H7 (cell line): Measurements from ENCODE around the gene RNF166. TPM values are rescaled to one million over a fixed set of nuclear protein-coding genes. Genes with fewer than 3 reads are reported as not detected.

Experiments
- DNase-seq: peaks from one replicate; pipeline ENCODE4 v3.0.0; 2012
- H3K27me3 ChIP-seq: 2 replicates; pipeline ENCODE4 v1.6.0; 2011; ENCODE audit warnings: mild to moderate bottlenecking, low read length; ENCODE audit not compliant: control insufficient read depth, insufficient read depth
- H3K36me3 ChIP-seq: replicated peaks from 2 replicates; pipeline ENCODE4 v1.5.1; 2011; ENCODE audit warnings: low read length; ENCODE audit not compliant: control insufficient read depth, insufficient read depth
- H3K4me3 ChIP-seq: 2 replicates; pipeline ENCODE4 v1.5.1; 2011; ENCODE audit warnings: low read depth, mild to moderate bottlenecking, control low read depth, low read length, moderate library complexity; ENCODE audit not compliant: insufficient read depth
- total RNA-seq: library from RNA; depleted of rRNA; stranded (reverse); fragments of >200 nt; shearing (Covaris generic); gene quantifications from 2 replicates; pipeline ENCODE4 v1.2.3, GENCODE V29; 2014

RNF166 gene
- total RNA-seq, 1 experiment from 2014 or later: 45.3 TPM

DNA sequence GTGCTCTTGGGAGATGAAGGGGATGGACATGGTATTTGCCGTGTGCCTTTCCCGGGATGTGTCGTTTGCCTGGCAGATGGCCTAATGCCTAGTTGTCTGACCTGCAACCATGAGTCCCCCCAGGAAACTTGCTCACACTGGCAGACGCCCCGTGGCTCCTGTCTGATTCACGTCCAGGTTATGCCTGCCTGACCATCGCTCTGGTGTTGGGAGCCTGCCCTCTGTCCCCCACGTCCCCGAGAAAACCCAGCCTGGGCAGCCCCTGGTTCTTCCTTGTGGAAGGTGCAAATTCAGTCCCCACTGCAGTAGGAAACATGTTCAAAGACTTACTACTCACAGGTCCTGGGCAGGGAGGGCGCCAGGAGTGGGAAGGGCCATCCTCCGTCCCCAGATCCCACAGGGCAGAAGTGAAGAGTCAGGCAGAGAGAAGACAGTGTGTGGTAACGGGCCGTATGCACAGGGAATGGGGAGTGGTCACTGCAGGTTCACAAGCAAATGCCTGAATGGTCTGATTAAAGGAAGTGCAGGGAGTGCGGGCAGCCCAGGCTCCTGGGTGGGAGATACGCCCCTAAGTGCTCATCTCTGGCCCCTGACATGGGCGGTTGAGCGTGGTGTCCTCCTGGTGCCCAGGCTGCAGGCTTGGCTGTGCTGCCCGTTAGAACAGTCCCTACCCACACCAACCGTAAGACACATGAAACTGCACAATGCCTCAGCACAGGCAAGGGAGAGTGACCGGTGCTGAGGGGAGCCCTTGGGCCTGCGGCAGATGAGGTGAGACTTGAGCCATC is 15.7 kb downstream of the RNF166 start:
- Histone ChIP-seq H3K27me3 (peaks cover 20% of the 10 kb centered on the region), H3K36me3 (no peaks in the 10 kb centered on the region), H3K4me3 (no peak overlapping the region)
- no peak for DNase-seq

DNA sequence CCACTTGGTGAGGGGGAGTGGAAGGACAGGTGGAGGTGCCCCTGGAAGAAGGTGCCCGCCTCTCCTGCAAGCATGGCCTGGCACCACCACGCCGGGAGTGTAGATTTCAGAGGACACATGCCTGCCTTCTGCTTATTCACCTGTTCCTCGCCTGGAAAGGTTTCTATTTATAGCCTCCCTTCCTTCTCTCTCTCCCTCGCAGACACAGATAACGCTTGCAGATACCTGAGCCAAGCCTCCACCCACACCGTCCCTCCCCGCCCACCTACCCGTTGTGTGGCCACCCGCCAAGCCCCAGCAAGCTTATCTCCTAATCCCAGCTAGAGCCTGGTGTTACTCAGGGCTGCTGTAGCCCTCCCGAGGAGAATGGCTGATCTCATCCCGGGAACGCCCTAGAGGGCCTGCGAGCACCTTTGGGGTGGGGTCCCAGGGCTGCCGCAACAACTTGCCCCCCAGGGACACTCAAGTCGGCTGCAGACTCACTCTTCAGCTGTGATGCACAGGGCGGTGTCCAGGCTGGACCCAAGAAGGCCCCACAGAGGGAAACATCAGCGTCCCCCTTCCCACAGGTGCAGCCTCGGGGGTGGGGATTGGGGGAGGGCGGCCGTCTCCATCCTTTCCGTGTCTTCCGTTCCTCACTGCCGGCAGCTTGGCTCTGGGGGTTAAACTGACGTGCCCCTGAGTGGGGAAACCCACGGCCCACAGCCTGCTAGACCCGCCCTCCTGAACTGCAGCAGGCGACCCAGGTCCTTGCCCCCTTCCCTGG is 18.0 kb downstream of the RNF166 start:
- no peak overlapping the region for H3K4me3 ChIP-seq
- DNase-seq: peak; percentile 86

DNA sequence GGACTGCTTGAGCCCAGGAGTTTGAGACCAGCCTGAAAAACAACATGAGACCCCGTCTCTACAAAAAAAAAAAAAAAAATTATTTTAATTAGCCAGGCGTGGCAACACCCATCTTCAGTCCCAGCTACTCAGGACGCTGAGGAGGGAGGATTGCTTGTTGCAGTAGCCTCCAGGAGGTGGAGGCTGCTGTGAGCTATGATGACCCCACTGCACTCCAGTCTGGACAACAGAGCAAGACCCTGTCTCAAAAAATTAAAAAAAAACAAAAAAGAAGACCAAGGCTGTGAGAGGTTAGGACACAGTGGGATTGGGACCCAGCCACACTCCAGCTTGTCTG is 18.6 kb downstream of the RNF166 start:
- no peak for DNase-seq
- H3K36me3 ChIP-seq: no peaks in the 10 kb centered on the region
- H3K4me3 ChIP-seq: no peak overlapping the region
- peaks cover 28% of the 10 kb centered on the region for H3K27me3 ChIP-seq

More for the DNA sequence above, 18.0 kb downstream of the RNF166 start:
- peaks cover 28% of the 10 kb centered on the region for H3K27me3 ChIP-seq
- no peaks in the 10 kb centered on the region for H3K36me3 ChIP-seq

DNA sequence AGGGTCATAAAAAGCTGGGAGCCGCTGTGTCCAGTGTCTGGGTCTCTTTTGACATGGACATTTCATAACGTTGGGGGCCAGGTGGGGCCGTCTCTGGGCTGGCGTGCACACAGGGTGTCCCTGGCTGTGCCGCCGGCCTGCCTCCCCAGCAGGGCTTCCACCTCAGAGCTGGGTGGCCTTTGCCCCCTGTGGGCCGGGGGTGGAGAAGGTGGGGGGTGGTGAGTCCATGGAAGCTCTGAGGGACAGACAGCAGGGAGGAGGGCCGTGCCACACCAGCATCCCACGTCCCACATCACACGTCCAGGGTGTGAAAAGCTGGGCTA is 19.0 kb downstream of the RNF166 start:
- no peak overlapping the region for H3K4me3 ChIP-seq
- H3K27me3 ChIP-seq: peaks cover 28% of the 10 kb centered on the region
- no peaks in the 10 kb centered on the region for H3K36me3 ChIP-seq

DNA sequence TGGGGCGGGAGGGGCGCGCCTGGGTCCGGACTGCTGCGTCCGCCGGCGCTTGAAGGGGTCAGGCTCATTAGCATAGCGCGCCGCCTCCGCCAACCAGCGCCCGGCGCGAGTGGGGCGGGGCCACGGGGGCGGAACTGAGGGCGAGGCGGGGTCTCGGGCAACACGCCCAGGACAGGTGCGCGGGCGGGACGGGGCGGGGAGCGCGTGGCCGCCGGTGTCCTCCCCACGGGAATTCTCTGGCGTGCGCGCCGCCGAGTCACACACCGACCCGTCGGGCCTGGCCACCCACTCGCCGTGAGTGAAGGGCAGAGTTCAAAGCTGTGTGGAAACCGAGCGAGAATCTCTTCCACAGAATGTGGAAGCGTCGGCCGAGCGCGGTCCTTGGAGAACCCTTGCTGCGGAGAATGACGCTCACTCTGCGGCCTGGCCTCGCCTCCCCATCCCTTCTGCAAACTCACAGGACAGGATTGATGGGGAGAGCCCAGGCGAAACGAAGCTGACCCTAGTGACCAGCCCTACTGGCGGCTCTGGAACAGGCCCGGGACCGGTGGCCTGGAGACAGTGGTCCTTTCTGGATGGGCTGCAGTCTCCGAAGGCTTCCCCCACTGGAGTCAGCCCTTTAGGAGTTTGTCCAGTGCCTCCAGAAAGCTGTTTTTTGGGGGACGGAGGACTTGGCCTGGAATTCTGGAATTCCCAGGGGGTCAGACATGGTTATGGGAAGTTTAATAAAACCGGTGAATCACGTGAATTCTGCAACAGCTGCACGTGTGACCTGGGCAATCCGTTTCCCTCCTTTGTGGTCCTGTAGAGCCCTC is 19.6 kb downstream of the RNF166 start, which contains the start of gene SNAI3:
Gene SNAI3 (minus strand): TSS at position 69 of the 815 bp plus-strand sequence. CDS start 101 bp downstream, outside the sequence.
- peak within 1 kb of the TSS; percentile 63 for H3K4me3 ChIP-seq
- H3K27me3 ChIP-seq: peaks cover 28% of the 10 kb centered on the region
- no peaks in the 10 kb centered on the region for H3K36me3 ChIP-seq
- peak; percentile 100 for DNase-seq

More for the DNA sequence above, 19.0 kb downstream of the RNF166 start:
- DNase-seq: no peak

DNA sequence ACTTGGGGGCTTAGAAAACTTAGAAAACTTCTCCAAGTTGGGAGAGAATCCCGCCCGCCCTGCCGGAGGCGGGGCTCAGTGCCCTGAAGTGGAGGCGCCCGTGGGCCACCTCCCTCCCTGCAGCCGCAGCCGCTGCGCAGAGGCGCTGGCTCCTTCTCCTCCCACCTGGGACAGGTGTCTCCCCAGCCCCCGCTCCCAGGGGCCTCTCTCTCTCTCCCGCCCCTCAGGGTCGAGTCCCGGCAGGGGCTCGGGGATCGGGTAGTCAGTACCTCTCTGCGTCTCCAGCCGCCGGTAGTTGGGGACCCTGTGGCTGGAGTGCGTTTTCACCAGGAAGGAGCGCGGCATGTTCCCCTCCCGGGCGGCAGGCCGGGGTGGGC is 20.2 kb downstream of the RNF166 start:
- Histone ChIP-seq H3K27me3 (peaks cover 28% of the 10 kb centered on the region), H3K36me3 (no peaks in the 10 kb centered on the region), H3K4me3 (peak overlapping the region; percentile 63)
- no peak for DNase-seq

DNA sequence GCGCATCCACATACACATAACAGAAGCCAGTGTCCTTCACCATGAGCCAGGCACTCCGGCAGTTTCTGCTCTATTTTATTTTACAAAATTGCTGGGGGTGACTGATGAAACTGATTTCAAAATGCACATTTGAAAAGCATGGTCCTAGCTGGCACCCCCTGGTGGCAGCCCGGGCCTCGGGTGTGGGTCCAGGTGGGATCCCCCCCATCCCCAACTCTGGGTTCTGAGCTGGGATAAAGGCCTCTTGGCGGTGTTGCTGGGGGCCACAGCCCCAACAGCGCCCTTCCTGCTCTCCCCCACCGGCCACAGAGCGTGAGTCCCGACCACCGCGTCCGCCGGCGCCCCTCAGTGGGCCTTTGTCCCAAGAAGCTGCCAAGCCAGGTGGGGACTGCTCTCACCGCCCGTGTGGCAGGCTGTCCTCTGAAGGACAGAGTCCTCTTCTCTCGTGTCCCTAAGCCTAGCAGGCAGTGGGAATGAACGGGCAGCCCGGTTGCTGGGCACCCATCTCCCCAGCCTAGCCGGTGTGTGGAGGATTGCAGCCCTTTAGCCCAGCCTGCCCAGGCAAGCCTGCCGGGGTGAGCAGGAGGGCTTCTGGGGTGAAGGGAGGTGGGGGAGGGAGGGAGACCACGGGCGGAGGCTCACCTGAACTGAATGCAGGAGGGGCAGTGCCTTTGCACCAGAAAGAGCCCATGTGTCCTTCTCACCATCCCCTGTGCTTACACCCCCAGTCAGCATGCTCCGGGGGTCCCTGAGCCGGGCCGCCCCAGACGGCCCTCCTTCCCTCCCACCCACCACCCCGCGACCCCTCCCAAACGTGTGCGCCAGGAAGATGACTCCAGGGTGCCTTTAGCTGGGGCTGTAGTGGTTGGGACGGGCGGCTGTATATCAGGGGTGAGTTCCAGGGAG is 20.8 kb downstream of the RNF166 start:
- Histone ChIP-seq H3K4me3 (peak overlapping the region; percentile 63), H3K27me3 (peaks cover 28% of the 10 kb centered on the region), H3K36me3 (no peaks in the 10 kb centered on the region)
- peak; percentile 95 for DNase-seq

DNA sequence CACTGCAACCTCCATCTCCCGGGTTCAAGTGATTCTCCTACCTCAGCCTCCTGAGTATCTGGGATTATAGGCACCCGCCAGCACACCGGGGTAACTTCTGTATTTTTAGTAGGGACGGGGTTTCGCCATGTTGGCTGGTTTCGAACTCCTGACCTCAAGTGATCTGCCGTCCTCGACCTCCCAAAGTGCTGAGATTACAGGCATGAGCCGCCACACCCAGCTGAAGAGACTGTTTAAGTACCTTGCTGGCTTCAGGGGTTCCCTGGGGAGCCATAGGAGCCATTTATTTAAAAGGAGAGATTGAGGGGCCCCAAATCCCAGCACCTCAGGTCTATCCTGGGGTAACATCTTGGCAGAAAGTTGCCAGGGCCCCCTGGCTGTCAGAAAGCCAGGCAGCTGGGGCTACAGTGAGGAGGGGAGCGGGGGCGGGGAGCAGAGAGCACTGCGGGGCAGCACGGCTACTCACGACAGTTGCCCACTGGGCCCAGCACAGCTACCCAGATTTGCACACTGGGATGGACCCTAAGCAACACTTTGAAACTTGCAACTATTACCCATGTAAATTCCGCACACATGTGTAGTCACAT is 21.5 kb downstream of the RNF166 start:
- H3K36me3 ChIP-seq: no peaks in the 10 kb centered on the region
- peaks cover 28% of the 10 kb centered on the region for H3K27me3 ChIP-seq
- peak; percentile 85 for DNase-seq
- H3K4me3 ChIP-seq: no peak overlapping the region

DNA sequence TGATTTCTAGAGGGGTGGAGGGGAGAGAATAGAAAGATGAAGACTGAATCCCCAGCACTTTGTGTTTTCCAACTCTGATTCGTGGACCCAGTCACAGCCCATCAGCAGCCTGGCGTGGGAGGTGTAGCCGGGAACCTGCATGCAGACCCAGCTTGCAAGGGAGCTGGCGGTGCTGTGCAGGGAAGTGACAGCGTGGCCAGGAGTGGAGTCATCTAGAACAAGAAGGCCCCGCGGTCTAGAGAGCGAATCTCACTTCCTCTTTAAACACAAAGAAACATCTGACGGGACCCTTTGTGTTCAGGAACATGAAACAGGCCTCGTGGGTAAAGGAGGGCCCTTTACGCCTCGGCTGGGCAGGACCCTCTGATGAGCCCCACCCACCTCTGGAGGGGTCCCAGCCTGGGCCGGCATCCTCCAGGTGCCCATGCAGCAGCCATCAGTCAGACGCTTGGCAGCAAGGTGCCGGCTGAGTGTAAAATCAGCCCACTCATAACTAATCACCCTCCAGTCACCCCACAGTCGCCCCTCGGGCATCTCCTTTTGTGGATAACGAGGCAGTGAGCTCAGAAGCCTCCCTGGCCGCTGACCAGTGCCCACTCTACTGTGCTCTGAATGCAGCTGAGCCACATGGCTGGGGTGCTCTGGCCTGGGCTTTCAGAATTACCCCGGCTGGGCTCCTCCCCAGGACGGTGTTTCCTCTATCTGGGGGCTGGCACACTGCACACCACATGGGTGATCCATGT is 24.3 kb downstream of the RNF166 start:
- no peak overlapping the region for H3K4me3 ChIP-seq
- H3K36me3 ChIP-seq: no peaks in the 10 kb centered on the region
- peaks cover 17% of the 10 kb centered on the region for H3K27me3 ChIP-seq
- no peak for DNase-seq

DNA sequence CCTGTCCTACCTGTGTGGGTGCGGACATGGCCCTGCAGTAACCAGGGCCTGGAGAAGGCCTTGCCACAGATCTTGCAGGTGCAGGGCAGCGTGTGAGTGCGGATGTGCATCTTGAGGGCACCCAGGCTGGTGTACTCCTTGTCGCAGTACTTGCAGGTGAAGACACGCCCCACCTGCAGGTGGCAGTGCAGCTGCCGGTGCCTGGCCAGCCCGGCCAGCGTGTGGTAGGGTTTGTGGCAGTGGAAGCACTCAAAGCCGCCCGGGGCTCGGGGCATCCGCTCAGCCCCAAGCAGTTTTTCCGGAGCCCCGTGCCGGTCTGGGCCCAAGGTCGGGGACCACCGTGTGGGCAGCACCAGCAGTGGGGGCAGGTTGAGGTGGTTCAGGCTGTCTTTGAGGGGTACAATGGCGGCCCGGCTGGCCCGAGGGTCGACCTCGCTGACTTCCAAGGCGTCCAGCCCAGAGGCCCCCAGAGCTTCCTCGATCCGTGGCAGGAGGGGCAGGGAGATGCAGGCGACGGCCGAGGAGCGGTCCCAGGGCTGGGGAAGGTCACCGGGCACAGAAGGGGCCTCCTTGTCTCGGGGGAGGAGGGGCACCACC is 25.0 kb downstream of the RNF166 start:
- DNase-seq: peak; percentile 95
- H3K36me3 ChIP-seq: no peaks in the 10 kb centered on the region
- H3K27me3 ChIP-seq: peaks cover 13% of the 10 kb centered on the region; the same call in 1 of the 2 replicates
- no peak overlapping the region for H3K4me3 ChIP-seq

DNA sequence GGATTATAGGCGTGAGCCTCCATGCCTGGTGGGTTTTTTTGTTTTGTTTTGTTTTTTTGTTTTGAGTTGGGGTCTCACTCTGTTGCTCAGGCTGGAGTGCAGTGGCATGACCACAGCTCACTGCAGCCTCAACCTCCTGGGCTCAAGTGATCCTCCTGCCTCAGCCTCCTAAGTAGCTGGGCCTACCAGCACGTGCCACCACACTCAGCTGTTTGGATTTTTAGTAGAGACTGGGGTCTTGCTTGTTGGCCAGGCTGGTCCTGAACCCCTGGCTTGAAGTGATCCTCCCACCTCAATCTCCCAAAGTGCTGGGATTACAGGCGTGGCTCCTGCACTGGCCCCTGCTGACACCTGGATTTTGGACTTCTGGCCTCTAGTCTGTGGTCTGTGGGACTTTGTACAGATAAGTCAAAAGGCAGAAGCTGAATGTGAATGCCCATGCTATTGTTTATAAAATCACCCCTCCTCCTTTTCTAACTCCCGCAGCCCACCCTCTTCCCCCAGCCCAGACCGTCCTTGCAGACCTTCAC is 25.6 kb downstream of the RNF166 start:
- DNase-seq: no peak
- H3K4me3 ChIP-seq: no peak overlapping the region
- H3K27me3 ChIP-seq: peaks cover 8% of the 10 kb centered on the region; the same call in 1 of the 2 replicates
- no peaks in the 10 kb centered on the region for H3K36me3 ChIP-seq

DNA sequence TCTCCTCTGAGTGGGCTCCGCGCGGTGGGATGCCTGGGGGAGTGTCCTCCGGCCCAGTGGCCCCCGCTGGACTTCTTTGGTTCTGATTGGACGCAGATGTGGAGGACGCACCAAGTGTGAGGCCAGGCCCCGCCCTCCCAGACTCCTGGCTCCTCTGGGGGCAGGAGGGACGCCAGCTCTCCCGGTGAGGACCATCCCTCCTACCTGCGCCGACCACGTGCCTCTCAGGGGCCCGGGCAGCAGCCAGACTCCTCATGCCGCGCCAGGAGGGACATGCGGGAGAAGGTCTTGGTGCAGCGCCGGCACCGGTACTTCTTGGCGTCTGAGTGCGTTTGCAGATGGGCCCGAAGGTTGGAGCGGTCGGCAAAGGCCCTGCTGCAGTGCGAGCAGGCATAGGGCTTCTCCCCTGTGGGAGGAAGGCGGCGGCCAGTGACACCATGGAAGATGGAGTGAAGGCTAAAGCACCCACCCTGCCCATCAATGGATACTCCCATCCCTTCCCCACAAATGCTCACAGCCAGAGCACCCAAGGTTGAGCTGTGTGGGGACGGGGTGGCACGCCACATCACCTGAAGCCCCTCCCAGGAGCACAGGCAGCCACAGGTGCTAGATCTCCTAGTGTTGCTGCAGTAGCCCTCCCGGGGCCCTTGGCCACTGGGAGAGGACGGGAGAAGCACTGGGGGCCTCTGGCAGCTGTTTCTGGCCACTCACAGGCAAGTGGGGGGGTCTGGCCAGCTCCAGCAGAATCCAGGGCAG is 27.8 kb downstream of the RNF166 start:
- Histone ChIP-seq H3K4me3 (no peak overlapping the region), H3K27me3 (no peaks in the 10 kb centered on the region), H3K36me3 (peaks cover 1% of the 10 kb centered on the region; the same call in 1 of the 2 replicates)
- peak; percentile 87 for DNase-seq
